Esophagus (tissue), 2 donors: ENCODE results near the gene RUFY3. TPM values are rescaled to one million over a fixed set of nuclear protein-coding genes. Genes with fewer than 3 reads are reported as not detected.

Experiments
- H3K27ac ChIP-seq, 2 donors: one replicate each; pipeline ENCODE4 v1.5.1; 2013; ENCODE audit warnings: low read depth in 2 of 2, mild to moderate bottlenecking in 2 of 2, inconsistent platforms in 1 of 2, low read length in 1 of 2, moderate library complexity in 1 of 2
- H3K27me3 ChIP-seq, 2 donors: one replicate each; pipeline ENCODE4 v1.6.1; 2013; ENCODE audit warnings: low read length in 2 of 2, control low read depth in 1 of 2, mild to moderate bottlenecking in 1 of 2; ENCODE audit not compliant: insufficient read depth in 2 of 2, control insufficient read depth in 1 of 2
- H3K36me3 ChIP-seq, 2 donors: one replicate each; pipeline ENCODE4 v1.6.1; 2013; ENCODE audit warnings: low read length in 1 of 2; ENCODE audit not compliant: control insufficient read depth in 2 of 2, insufficient read depth in 2 of 2
- H3K4me1 ChIP-seq, 2 donors: one replicate each; pipeline ENCODE4 v1.6.1; 2013; ENCODE audit warnings: low read length in 1 of 2; ENCODE audit not compliant: control insufficient read depth in 2 of 2, insufficient read depth in 2 of 2
- H3K4me3 ChIP-seq, 2 donors: one replicate each; pipeline ENCODE4 v1.5.1; 2013; ENCODE audit warnings: low read length in 2 of 2, mild to moderate bottlenecking in 2 of 2, low read depth in 1 of 2, moderate library complexity in 1 of 2
- H3K9me3 ChIP-seq, 2 donors: one replicate each; pipeline ENCODE4 v1.6.1; 2013; ENCODE audit warnings: mild to moderate bottlenecking in 2 of 2, low read depth in 1 of 2, low read length in 1 of 2, moderate library complexity in 1 of 2; ENCODE audit not compliant: control insufficient read depth in 2 of 2, insufficient read depth in 1 of 2
- WGBS, 2 donors: extraction: QIAGEN DNeasy Blood & Tissue Kit; methylation state at CpG; one replicate each; pipeline ENCODE4 v1.1.7; 2013; 5-methylcytosine and 5-hydroxymethylcytosine counted together
- polyA plus RNA-seq, 2 donors: library from polyadenylated mRNA; stranded (reverse); fragments of 200-250 nt; gene quantifications; one replicate each; pipeline ENCODE4 v1.2.3, GENCODE V29; 2013
- donor health status: healthy with polysubstance abuse.
- donor health status: Bipolar disorder and iron deficiency.

The RUFY3 gene
- polyA plus RNA-seq, 2 donors, result 19.4 to 25.1 TPM

- 95 to 96% methylated on average over 9 of the region's 9 CpGs for WGBS, 2 donors
- Histone ChIP-seq H3K4me1 (no peaks in the 10 kb centered on the region), H3K36me3 (no peaks in the 10 kb centered on the region), H3K27me3 (no peaks in the 10 kb centered on the region), H3K27ac (no peak overlapping the region), H3K4me3 (no peak overlapping the region), H3K9me3 (no peaks in the 10 kb centered on the region)
Observed at GRCh38 chr4:70746179-70746839, 24.5 kb downstream of the RUFY3 start.

GRCh38 chr4:70747874-70748273, 26.1 kb downstream of the RUFY3 start:
- Histone ChIP-seq H3K9me3 (no peaks in the 10 kb centered on the region), H3K27me3 (no peaks in the 10 kb centered on the region), H3K36me3 (no peaks in the 10 kb centered on the region), H3K4me1 (no peaks in the 10 kb centered on the region), H3K27ac (no peak overlapping the region), H3K4me3 (no peak overlapping the region)
- 82% methylated on average over 3 of the region's 3 CpGs for WGBS, 2 donors

GRCh38 chr4:70749313-70749712, 27.5 kb downstream of the RUFY3 start:
- H3K36me3 ChIP-seq, result no peaks in the 10 kb centered on the region
- no peak overlapping the region for H3K4me3 ChIP-seq
- no peak overlapping the region for H3K27ac ChIP-seq
- 50 to 52% methylated on average over 1 of the region's 1 CpG for WGBS, 2 donors
- no peaks in the 10 kb centered on the region for H3K27me3 ChIP-seq
- no peaks in the 10 kb centered on the region for H3K9me3 ChIP-seq
- H3K4me1 ChIP-seq, result no peaks in the 10 kb centered on the region

- no peaks in the 10 kb centered on the region for H3K9me3 ChIP-seq
- H3K27me3 ChIP-seq, result no peaks in the 10 kb centered on the region
- H3K4me1 ChIP-seq, result no peaks in the 10 kb centered on the region
- H3K27ac ChIP-seq, result no peak overlapping the region
- no peaks in the 10 kb centered on the region for H3K36me3 ChIP-seq
- H3K4me3 ChIP-seq, result no peak overlapping the region
- 86 to 98% methylated on average over 1 of the region's 1 CpG for WGBS, 2 donors
Observed at GRCh38 chr4:70752236-70752635, 30.5 kb downstream of the RUFY3 start.

GRCh38 chr4:70753630-70754029, 31.9 kb downstream of the RUFY3 start:
- no peaks in the 10 kb centered on the region for H3K9me3 ChIP-seq
- no peak overlapping the region for H3K4me3 ChIP-seq
- no peaks in the 10 kb centered on the region for H3K4me1 ChIP-seq
- no peaks in the 10 kb centered on the region for H3K36me3 ChIP-seq
- no peak overlapping the region for H3K27ac ChIP-seq
- H3K27me3 ChIP-seq, result no peaks in the 10 kb centered on the region

GRCh38 chr4:70754470-70754869, 32.7 kb downstream of the RUFY3 start:
- 80 to 89% methylated on average over 1 of the region's 1 CpG for WGBS, 2 donors

GRCh38 chr4:70754990-70755688, 33.4 kb downstream of the RUFY3 start:
- Histone ChIP-seq H3K36me3 (no peaks in the 10 kb centered on the region), H3K4me3 (no peak overlapping the region), H3K9me3 (no peaks in the 10 kb centered on the region), H3K27me3 (no peaks in the 10 kb centered on the region), H3K4me1 (no peaks in the 10 kb centered on the region), H3K27ac (no peak overlapping the region)
- 93 to 96% methylated on average over 10 of the region's 10 CpGs for WGBS, 2 donors

More at GRCh38 chr4:70754470-70754869, 32.7 kb downstream of the RUFY3 start:
- no peaks in the 10 kb centered on the region for H3K9me3 ChIP-seq
- H3K36me3 ChIP-seq, result no peaks in the 10 kb centered on the region
- no peaks in the 10 kb centered on the region for H3K4me1 ChIP-seq
- no peaks in the 10 kb centered on the region for H3K27me3 ChIP-seq
- H3K4me3 ChIP-seq, result no peak overlapping the region
- H3K27ac ChIP-seq, result no peak overlapping the region

- Histone ChIP-seq H3K36me3 (peaks cover 0 to 2% of the 10 kb centered on the region in 2 donors), H3K27me3 (no peaks in the 10 kb centered on the region), H3K4me1 (no peaks in the 10 kb centered on the region), H3K4me3 (no peak overlapping the region), H3K9me3 (no peaks in the 10 kb centered on the region), H3K27ac (no peak overlapping the region)
- 78 to 81% methylated on average over 1 of the region's 1 CpG for WGBS, 2 donors
Observed at GRCh38 chr4:70759126-70759525, 37.4 kb downstream of the RUFY3 start.

GRCh38 chr4:70759627-70760026, 37.9 kb downstream of the RUFY3 start:
- H3K9me3 ChIP-seq, result no peaks in the 10 kb centered on the region
- H3K27me3 ChIP-seq, result no peaks in the 10 kb centered on the region
- H3K4me1 ChIP-seq, result no peaks in the 10 kb centered on the region
- peaks cover 0 to 2% of the 10 kb centered on the region in 2 donors for H3K36me3 ChIP-seq
- no peak overlapping the region for H3K4me3 ChIP-seq
- H3K27ac ChIP-seq, result no peak overlapping the region

- H3K27ac ChIP-seq, result no peak overlapping the region
- H3K4me3 ChIP-seq, result no peak overlapping the region
- no peaks in the 10 kb centered on the region for H3K4me1 ChIP-seq
- no peaks in the 10 kb centered on the region for H3K27me3 ChIP-seq
- H3K36me3 ChIP-seq, result peaks cover 0 to 2% of the 10 kb centered on the region in 2 donors
- no peaks in the 10 kb centered on the region for H3K9me3 ChIP-seq
- 89 to 90% methylated on average over 1 of the region's 1 CpG for WGBS, 2 donors
Observed at GRCh38 chr4:70760662-70761061, 38.9 kb downstream of the RUFY3 start.
